GM12892 (cell line): Measurements from ENCODE around the gene HACE1.

ENCODE experiments used
- POLR2A ChIP-seq: IDR thresholded peaks from 2 replicates; pipeline ENCODE4 v1.6.1; 2011; ENCODE audit warnings: low read depth, low read length, control low read depth
- POLR2AphosphoS5 ChIP-seq: IDR thresholded peaks from 2 replicates; pipeline ENCODE4 v1.6.1; 2011; ENCODE audit warnings: low read depth, low read length, control low read depth

DNA sequence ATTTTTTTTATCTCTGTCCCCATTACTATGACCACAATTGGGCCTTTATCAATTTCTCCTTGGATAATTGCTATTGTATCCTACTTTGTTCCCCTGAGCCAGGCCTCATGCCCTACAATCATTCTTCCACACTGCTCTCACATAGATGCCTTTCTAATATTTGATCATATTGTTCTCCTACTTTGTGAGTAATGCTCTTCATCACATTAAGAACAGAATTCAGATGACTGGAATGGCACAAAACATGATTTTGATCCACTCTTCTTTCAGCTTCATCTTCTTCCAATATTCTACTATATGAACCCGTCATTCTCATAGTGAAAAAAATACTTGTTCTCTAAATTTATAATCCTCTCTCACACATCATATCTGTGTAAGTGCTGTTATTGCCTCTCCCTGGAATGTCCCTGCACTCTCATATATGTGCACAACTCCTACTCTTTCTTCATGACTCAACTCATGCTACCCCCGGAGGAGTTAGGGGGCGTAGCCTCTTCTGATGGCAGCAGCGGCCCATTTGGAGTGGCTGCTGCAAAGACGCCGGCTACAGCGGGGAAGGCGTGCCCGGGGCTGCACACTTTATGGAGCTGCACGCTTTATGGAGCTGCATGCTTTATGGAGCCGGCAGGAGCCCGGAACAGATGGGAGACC, 25.3 kb upstream of the HACE1 start:
- no peak for TF ChIP-seq POLR2AphosphoS5
- TF ChIP-seq POLR2A = no peak
